WTC11 (cell line): ENCODE results near the gene CALU. TPM values are rescaled to one million over a fixed set of nuclear protein-coding genes. Genes with fewer than 3 reads are reported as not detected.

Experiments
- E2F4 ChIP-seq: sonication (generic); formaldehyde crosslinking; IDR thresholded peaks from 2 replicates; pipeline ENCODE4 v1.8.1; 2022; ENCODE audit warnings: low read depth, mild to moderate bottlenecking, moderate library complexity, missing genetic modification reagents, borderline replicate concordance
- E2F5 ChIP-seq: sonication (generic); formaldehyde crosslinking; IDR thresholded peaks from 2 replicates; pipeline ENCODE4 v1.8.1; 2022; ENCODE audit warnings: mild to moderate bottlenecking, moderate library complexity, missing genetic modification reagents
- ELF4 ChIP-seq: sonication (generic); formaldehyde crosslinking; IDR thresholded peaks from 2 replicates; pipeline ENCODE4 v1.8.1; 2022; ENCODE audit warnings: low read depth, mild to moderate bottlenecking, moderate library complexity, missing genetic modification reagents
- FOXJ3 ChIP-seq: sonication (generic); formaldehyde crosslinking; IDR thresholded peaks from 2 replicates; pipeline ENCODE4 v1.9.0; 2021; ENCODE audit warnings: missing genetic modification reagents, mild to moderate bottlenecking, borderline replicate concordance
- FOXK1 ChIP-seq: sonication (generic); formaldehyde crosslinking; IDR thresholded peaks from 2 replicates; pipeline ENCODE4 v1.8.0; 2022; ENCODE audit warnings: mild to moderate bottlenecking, moderate library complexity, missing genetic modification reagents
- FOXP1 ChIP-seq: sonication (generic); formaldehyde crosslinking; IDR thresholded peaks from 2 replicates; pipeline ENCODE4 v1.8.0; 2022; ENCODE audit warnings: missing genetic modification reagents, mild to moderate bottlenecking, moderate library complexity, borderline replicate concordance
- GABPB1 ChIP-seq: sonication (generic); formaldehyde crosslinking; IDR thresholded peaks from 2 replicates; pipeline ENCODE4 v1.8.1; 2023; ENCODE audit warnings: mild to moderate bottlenecking, missing genetic modification reagents
- GRHL2 ChIP-seq: fragments of 250-450 bp; sonication (Bioruptor Pico); IDR thresholded peaks from 2 replicates; pipeline ENCODE4 v1.8.0; 2022; ENCODE audit warnings: mild to moderate bottlenecking, moderate library complexity; ENCODE audit not compliant: insufficient replicate concordance, severe bottlenecking
- GTF2I ChIP-seq: fragments of 250-450 bp; sonication (Bioruptor Pico); conservative IDR thresholded peaks from 2 replicates; pipeline ENCODE4 v1.4.0; 2021; ENCODE audit warnings: mild to moderate bottlenecking
- HMGA2 ChIP-seq: fragments of 250-450 bp; sonication (Bioruptor Pico); IDR thresholded peaks from 2 replicates; pipeline ENCODE4 v1.4.0; 2021; ENCODE audit warnings: mild to moderate bottlenecking, moderate library complexity
- HMGXB4 ChIP-seq: sonication (generic); formaldehyde crosslinking; IDR thresholded peaks from 2 replicates; pipeline ENCODE4 v1.8.1; 2023; ENCODE audit warnings: mild to moderate bottlenecking, moderate library complexity, missing genetic modification reagents
- IRF1 ChIP-seq: sonication (generic); formaldehyde crosslinking; IDR thresholded peaks from 2 replicates; pipeline ENCODE4 v1.8.0; 2023; ENCODE audit warnings: missing genetic modification reagents
- JAZF1 ChIP-seq: fragments of 250-450 bp; sonication (Bioruptor Pico); IDR thresholded peaks from 2 replicates; pipeline ENCODE4 v1.9.0; 2021; ENCODE audit warnings: moderate library complexity, mild to moderate bottlenecking, inconsistent platforms
- KAT7 ChIP-seq: sonication (generic); formaldehyde crosslinking; IDR thresholded peaks from 2 replicates; pipeline ENCODE4 v1.8.1; 2023; ENCODE audit warnings: missing genetic modification reagents, mild to moderate bottlenecking, borderline replicate concordance
- MAX ChIP-seq: sonication (generic); formaldehyde crosslinking; IDR thresholded peaks from 2 replicates; pipeline ENCODE4 v1.8.0; 2022; ENCODE audit warnings: mild to moderate bottlenecking, missing genetic modification reagents
- MLX ChIP-seq: sonication (generic); formaldehyde crosslinking; IDR thresholded peaks from 2 replicates; pipeline ENCODE4 v1.8.1; 2023; ENCODE audit warnings: mild to moderate bottlenecking, missing genetic modification reagents, moderate library complexity
- MXD4 ChIP-seq: fragments of 250-450 bp; sonication (Bioruptor Pico); IDR thresholded peaks from 2 replicates; pipeline ENCODE4 v1.8.0; 2021; ENCODE audit warnings: mild to moderate bottlenecking, moderate library complexity, borderline replicate concordance
- NFE2L1 ChIP-seq: sonication (generic); formaldehyde crosslinking; IDR thresholded peaks from 2 replicates; pipeline ENCODE4 v1.8.1; 2023; ENCODE audit warnings: missing genetic modification reagents
- SMAD4 ChIP-seq: sonication (generic); formaldehyde crosslinking; IDR thresholded peaks from 2 replicates; pipeline ENCODE4 v1.8.0; 2022; ENCODE audit warnings: mild to moderate bottlenecking, missing genetic modification reagents
- SP1 ChIP-seq: sonication (generic); formaldehyde crosslinking; conservative IDR thresholded peaks from 2 replicates; pipeline ENCODE4 v1.8.1; 2022; ENCODE audit warnings: missing genetic modification reagents
- TCF7 ChIP-seq: sonication (generic); formaldehyde crosslinking; IDR thresholded peaks from 2 replicates; pipeline ENCODE4 v1.8.0; 2022; ENCODE audit warnings: mild to moderate bottlenecking, low read depth, missing genetic modification reagents, moderate library complexity
- TEAD1 ChIP-seq: sonication (generic); formaldehyde crosslinking; IDR thresholded peaks from 2 replicates; pipeline ENCODE4 v1.8.0; 2022; ENCODE audit warnings: mild to moderate bottlenecking, missing genetic modification reagents
- USF2 ChIP-seq: sonication (generic); formaldehyde crosslinking; IDR thresholded peaks from 2 replicates; pipeline ENCODE4 v1.8.1; 2023; ENCODE audit warnings: mild to moderate bottlenecking, missing genetic modification reagents, moderate library complexity
- ZBTB21 ChIP-seq: sonication (generic); formaldehyde crosslinking; IDR thresholded peaks from 2 replicates; pipeline ENCODE4 v1.8.1; 2023; ENCODE audit warnings: mild to moderate bottlenecking, missing genetic modification reagents, borderline replicate concordance
- ZBTB43 ChIP-seq: sonication (generic); formaldehyde crosslinking; IDR thresholded peaks from 2 replicates; pipeline ENCODE4 v1.8.1; 2023; ENCODE audit warnings: mild to moderate bottlenecking, missing genetic modification reagents
- ZNF232 ChIP-seq: sonication (generic); formaldehyde crosslinking; IDR thresholded peaks from 2 replicates; pipeline ENCODE4 v1.8.0; 2022; ENCODE audit warnings: mild to moderate bottlenecking, missing genetic modification reagents
- ZNF317 ChIP-seq: sonication (generic); formaldehyde crosslinking; IDR thresholded peaks from 2 replicates; pipeline ENCODE4 v1.8.1; 2023; ENCODE audit warnings: low read depth, mild to moderate bottlenecking, moderate library complexity, missing genetic modification reagents, borderline replicate concordance
- ZNF671 ChIP-seq: fragments of 250-450 bp; sonication (Bioruptor Pico); IDR thresholded peaks from 2 replicates; pipeline ENCODE4 v1.8.0; 2021; ENCODE audit warnings: mild to moderate bottlenecking
- ZSCAN18 ChIP-seq: fragments of 250-450 bp; sonication (Bioruptor Pico); IDR thresholded peaks from 2 replicates; pipeline ENCODE4 v2.1.2; 2022; ENCODE audit warnings: mild to moderate bottlenecking, moderate library complexity
- total RNA-seq: library from RNA; stranded (reverse); gene quantifications from 3 replicates; pipeline ENCODE4 v1.2.3, GENCODE V29; 2021

CALU gene
- total RNA-seq, 1 experiment from 2014 or later: 150 TPM

- no peak for TF ChIP-seq USF2 (CRISPR knock-in tag)
- no peak for TF ChIP-seq E2F4 (CRISPR knock-in tag)
- TF ChIP-seq KAT7: no peak
- TF ChIP-seq ZSCAN18: no peak
- TF ChIP-seq ZNF317 (CRISPR knock-in tag): no peak
- TF ChIP-seq ZNF232 (CRISPR knock-in tag): peak; percentile 43; the same call in 1 of the 2 replicates
- no peak for TF ChIP-seq ZNF671
- TF ChIP-seq ELF4 (CRISPR knock-in tag): no peak; the same call in 1 of the 2 replicates
- TF ChIP-seq MAX: peak; percentile 86
- TF ChIP-seq HMGA2: no peak
- no peak for TF ChIP-seq MXD4 (CRISPR knock-in tag)
- TF ChIP-seq GABPB1: peak; percentile 81
- no peak for TF ChIP-seq GTF2I
- TF ChIP-seq SP1: peak; percentile 92
- TF ChIP-seq SMAD4 (CRISPR knock-in tag): no peak; the same call in 1 of the 2 replicates
- no peak for TF ChIP-seq ZBTB21 (CRISPR knock-in tag)
- peak; percentile 24; the same call in 1 of the 2 replicates for TF ChIP-seq TEAD1
- TF ChIP-seq ZBTB43 (CRISPR knock-in tag): peak; percentile 73; the same call in 1 of the 2 replicates
- TF ChIP-seq E2F5 (CRISPR knock-in tag): peak; percentile 88
- TF ChIP-seq HMGXB4: 0 out of 2 replicates have a peak, but pooled peaks have one; percentile 36
- TF ChIP-seq FOXK1 (CRISPR knock-in tag): no peak; the same call in 1 of the 2 replicates
- no peak for TF ChIP-seq JAZF1 (CRISPR knock-in tag)
- peak; percentile 86 for TF ChIP-seq FOXP1 (CRISPR knock-in tag)
- no peak for TF ChIP-seq MLX
- no peak for TF ChIP-seq FOXJ3
- no peak for TF ChIP-seq GRHL2 (CRISPR knock-in tag)
- no peak for TF ChIP-seq NFE2L1 (CRISPR knock-in tag)
- TF ChIP-seq TCF7 (CRISPR knock-in tag): no peak
- no peak for TF ChIP-seq IRF1 (CRISPR knock-in tag)
These were observed at the start of gene CALU (continued) for GRCh38 chr7:128739048-128739962.
